ENCODE data around the gene VAV2. TPM values are rescaled to one million over a fixed set of nuclear protein-coding genes. Genes with fewer than 3 reads are reported as not detected.

The VAV2 gene
- polyA plus RNA-seq, 1 experiment = 9.0 TPM

DNA sequence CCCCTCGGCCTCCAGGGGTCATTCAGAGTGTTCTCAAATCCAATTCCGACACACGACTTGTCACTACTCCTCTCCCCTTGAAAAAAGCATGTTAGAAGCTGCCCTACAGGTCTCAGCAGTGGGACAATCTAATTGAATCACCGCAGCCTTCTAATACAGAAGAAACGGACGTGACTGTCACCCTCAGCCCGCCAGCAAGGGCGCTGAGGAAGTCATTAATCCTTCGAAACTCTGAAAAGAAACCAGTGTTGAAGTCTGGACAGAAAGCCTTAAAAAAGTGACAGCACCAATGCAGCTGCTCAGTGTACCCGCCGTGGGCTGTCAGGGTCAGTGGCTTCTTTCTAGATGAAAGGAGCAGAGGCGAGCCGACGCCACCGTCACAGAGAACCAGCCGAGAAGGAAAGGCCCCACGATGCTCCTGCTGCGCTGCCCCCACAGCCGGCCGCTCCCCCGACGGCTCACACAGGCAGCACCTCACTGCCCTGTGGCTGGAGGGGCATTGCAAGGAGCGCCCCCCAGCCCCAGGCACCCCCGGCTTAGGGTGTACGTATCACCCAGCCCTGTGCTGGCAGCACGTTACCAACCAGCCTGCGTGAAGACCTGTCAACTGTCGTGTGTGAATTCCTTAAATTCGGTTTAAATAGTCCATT, 38.8 kb upstream of the VAV2 start:
- no peaks in the 10 kb centered on the region for H3K27me3 ChIP-seq (ENCODE audit: control insufficient read depth, insufficient read depth, low read length)
- POLR2A ChIA-PET = no interaction called here
- TF ChIP-seq, protein P1, sequence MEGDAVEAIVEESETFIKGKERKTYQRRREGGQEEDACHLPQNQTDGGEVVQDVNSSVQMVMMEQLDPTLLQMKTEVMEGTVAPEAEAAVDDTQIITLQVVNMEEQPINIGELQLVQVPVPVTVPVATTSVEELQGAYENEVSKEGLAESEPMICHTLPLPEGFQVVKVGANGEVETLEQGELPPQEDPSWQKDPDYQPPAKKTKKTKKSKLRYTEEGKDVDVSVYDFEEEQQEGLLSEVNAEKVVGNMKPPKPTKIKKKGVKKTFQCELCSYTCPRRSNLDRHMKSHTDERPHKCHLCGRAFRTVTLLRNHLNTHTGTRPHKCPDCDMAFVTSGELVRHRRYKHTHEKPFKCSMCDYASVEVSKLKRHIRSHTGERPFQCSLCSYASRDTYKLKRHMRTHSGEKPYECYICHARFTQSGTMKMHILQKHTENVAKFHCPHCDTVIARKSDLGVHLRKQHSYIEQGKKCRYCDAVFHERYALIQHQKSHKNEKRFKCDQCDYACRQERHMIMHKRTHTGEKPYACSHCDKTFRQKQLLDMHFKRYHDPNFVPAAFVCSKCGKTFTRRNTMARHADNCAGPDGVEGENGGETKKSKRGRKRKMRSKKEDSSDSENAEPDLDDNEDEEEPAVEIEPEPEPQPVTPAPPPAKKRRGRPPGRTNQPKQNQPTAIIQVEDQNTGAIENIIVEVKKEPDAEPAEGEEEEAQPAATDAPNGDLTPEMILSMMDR (IDR thresholded peaks at IDR 0.05; ENCODE audit: low read depth, low read length) = no peak
- no peak for DNase-seq (ENCODE audit: low read depth, low spot score)
- CTCF ChIA-PET = interaction anchor here (0.7 kb wide), 1 partner anchor 105 kb away, joined by 4 read pairs; no protein-coding TSS in a partner anchor
- H3K4me3 ChIP-seq (ENCODE audit: low read depth, low read length) = no peak overlapping the region
- H3K9me3 ChIP-seq (ENCODE audit: control insufficient read depth, insufficient read depth, low read length) = peaks cover 2% of the 10 kb centered on the region; the same call in 1 of the 2 replicates
- no peak overlapping the region for H3K27ac ChIP-seq (ENCODE audit: low read depth, low read length)

DNA sequence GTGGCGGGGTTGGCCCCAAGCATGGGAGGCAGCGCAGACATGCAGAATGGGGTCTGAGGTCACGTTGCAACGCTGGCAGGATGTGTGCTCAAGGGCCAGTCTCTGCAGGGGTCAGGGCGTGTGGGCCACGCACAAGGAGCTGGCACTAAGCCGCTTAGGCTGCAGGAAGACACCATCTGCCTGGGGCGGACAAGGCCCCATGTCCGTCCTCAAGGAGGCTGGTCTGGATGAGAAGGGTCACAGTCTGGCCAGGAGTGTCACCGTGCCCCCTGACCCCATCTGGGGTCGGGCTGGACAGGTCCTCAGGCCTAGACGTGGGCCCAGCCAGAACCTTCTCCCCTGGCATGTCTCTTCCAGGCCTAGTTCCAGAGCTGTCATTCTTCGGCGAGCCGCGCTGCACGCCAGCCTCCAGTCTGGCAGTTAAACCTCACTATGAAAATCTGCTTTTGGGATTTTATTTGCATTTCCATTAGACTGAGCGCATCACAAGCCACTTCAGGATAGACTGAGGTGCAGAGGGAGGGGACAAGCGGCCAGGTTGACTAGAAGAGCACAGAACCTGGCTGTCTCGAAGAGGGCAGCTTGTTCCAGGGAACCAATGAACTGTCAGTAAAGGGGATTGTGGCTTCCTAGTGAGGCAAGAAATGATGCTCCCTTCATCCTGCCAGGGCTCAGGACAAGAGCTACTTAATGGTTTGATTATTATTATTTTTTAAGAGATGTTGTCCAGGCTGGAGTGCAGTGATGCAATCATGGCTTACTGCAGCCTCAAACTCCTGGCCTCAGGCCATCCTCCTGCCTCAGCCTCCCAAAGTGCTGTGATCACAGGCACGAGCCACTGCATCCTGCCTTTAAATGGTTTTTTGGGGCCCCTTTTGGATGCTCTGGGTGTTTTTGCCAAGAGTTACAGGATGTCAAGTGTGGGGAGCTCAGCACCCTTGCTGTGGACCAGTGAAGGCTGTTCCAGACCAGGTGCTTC, 37.4 kb upstream of the VAV2 start:
- no peak overlapping the region for H3K27ac ChIP-seq (ENCODE audit: low read depth, low read length)
- TF ChIP-seq, protein P1 (IDR thresholded peaks at IDR 0.05; ENCODE audit: low read depth, low read length) = no peak
- H3K4me3 ChIP-seq (ENCODE audit: low read depth, low read length) = no peak overlapping the region
- POLR2A ChIA-PET = no interaction called here
- no peak for DNase-seq (ENCODE audit: low read depth, low spot score)
- H3K9me3 ChIP-seq (ENCODE audit: control insufficient read depth, insufficient read depth, low read length) = peaks cover 2% of the 10 kb centered on the region; the same call in 1 of the 2 replicates
- no peaks in the 10 kb centered on the region for H3K27me3 ChIP-seq (ENCODE audit: control insufficient read depth, insufficient read depth, low read length)
- CTCF ChIA-PET = interaction anchor here (0.7 kb wide), 1 partner anchor 107 kb away, joined by 4 read pairs; no protein-coding TSS in a partner anchor

DNA sequence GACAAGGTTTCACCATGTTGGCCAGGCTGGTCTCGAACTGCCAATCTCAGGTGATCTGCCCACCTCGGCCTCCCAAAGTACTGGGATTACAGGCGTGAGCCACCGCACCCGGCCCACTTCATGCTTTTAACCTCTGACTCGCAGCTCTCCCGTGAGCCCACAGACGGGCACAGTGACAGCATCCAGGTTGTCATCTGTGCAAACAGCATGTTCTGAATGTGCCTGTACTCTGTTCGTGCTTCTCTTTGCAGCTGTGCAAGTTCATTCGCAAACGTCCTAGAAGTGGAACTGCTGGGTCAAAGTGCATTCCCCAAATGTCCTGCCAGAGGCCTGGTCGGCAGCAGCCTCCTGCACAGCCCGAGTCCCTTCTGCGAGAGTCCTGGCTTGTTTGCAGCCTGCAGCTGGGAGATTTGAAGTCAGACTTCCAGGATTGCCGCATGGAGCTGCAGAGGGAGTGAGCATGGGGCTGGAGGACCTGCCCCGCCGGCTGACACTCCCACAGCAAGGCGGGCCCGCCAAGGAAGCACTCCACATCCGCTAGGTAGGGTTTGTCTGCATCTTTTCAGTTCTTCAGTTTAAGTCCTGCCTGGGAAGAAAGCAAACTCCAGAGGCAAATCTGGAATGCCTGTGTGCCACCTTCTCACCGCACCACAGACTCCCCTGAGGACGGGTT, 36.6 kb upstream of the VAV2 start:
- TF ChIP-seq, protein P1 (IDR thresholded peaks at IDR 0.05; ENCODE audit: low read depth, low read length) = no peak
- no peak for DNase-seq (ENCODE audit: low read depth, low spot score)
- H3K4me3 ChIP-seq (ENCODE audit: low read depth, low read length) = no peak overlapping the region
- no peaks in the 10 kb centered on the region for H3K27me3 ChIP-seq (ENCODE audit: control insufficient read depth, insufficient read depth, low read length)
- ChIA-PET CTCF (no interaction called here), POLR2A (no interaction called here)
- H3K27ac ChIP-seq (ENCODE audit: low read depth, low read length) = no peak overlapping the region
- H3K9me3 ChIP-seq (ENCODE audit: control insufficient read depth, insufficient read depth, low read length) = peaks cover 2% of the 10 kb centered on the region; the same call in 1 of the 2 replicates

DNA sequence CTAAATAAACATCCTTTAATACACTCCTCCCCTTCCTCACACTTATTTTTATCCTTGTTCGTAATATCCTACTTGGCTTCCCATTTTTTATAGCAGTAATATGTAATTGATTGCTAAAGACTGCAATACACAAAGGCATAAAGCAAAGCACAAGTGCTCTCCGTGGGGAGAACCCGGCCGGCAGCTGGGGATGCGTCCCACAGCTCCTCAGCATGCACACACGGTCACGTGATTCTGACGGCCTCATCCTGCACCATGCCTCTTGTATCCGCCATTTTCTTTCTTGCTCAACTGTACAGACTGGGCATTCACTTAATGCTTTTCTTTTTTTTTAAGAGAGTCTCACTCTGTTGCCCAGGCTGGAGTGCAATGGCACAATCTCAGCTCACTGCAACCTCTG, 36.0 kb upstream of the VAV2 start:
- no peak for DNase-seq (ENCODE audit: low read depth, low spot score)
- POLR2A ChIA-PET = no interaction called here

More for the DNA sequence above, 36.0 kb upstream of the VAV2 start:
- TF ChIP-seq, protein P1 (IDR thresholded peaks at IDR 0.05; ENCODE audit: low read depth, low read length) = no peak
- CTCF ChIA-PET = no interaction called here
- H3K4me3 ChIP-seq (ENCODE audit: low read depth, low read length) = no peak overlapping the region
- no peak overlapping the region for H3K27ac ChIP-seq (ENCODE audit: low read depth, low read length)
- no peaks in the 10 kb centered on the region for H3K9me3 ChIP-seq (ENCODE audit: control insufficient read depth, insufficient read depth, low read length)
- no peaks in the 10 kb centered on the region for H3K27me3 ChIP-seq (ENCODE audit: control insufficient read depth, insufficient read depth, low read length)
